HepG2 (cell line): ENCODE results near the gene ANKRD60. TPM values are rescaled to one million over a fixed set of nuclear protein-coding genes. Genes with fewer than 3 reads are reported as not detected.

Experiments used
- ATAC-seq: fragments of 200-7000 bp; cut with Tn5 transposase; 3 replicates; pipeline ENCODE4 v1.9.1; 2020; ENCODE audit warnings: mild to moderate bottlenecking, moderate library complexity
- BruUV-seq: library from RNA; stranded (reverse); fragments of 400-500 nt; replicated peaks from 2 replicates; lab custom pipeline; 2021; lab: Mats Ljungman, UMichigan
- CTCF ChIA-PET: fragments of 300-600 bp; formaldehyde crosslinking; extraction: SDS; loops from one replicate; lab custom pipeline; 2021; ENCODE audit warnings: low total read pairs, inconsistent platforms, low intra/inter-chr PET ratio; lab: Yijun Ruan, JAX
- POLR2A ChIA-PET: fragments of 350-600 bp; sonication (Branson Sonifier 250); formaldehyde crosslinking; loops from one replicate; lab custom pipeline; 2020; ENCODE audit warnings: antibody characterized with exemption, inconsistent platforms; lab: Yijun Ruan, JAX
- DNase-seq: peaks from one replicate; pipeline ENCODE4 v3.0.0-alpha.2; 2015; ENCODE audit warnings: low spot score
- FAIRE-seq: peaks from 3 replicates; lab custom pipeline; 2011; peaks lifted over from hg19 to GRCh38; lab: Jason Lieb, UNC
- H2AFZ ChIP-seq: one replicate; pipeline ENCODE4 v1.6.1; 2011; ENCODE audit warnings: low read length, inconsistent platforms
- H3K27ac ChIP-seq: fragments of 300-600 bp; 3 replicates; pipeline ENCODE4 v1.8.0; 2011; ENCODE audit warnings: mixed run types, mild to moderate bottlenecking, mixed read lengths, low read length, inconsistent platforms; ENCODE audit not compliant: insufficient read depth; ENCODE audit errors: extremely low read length
- H3K27me3 ChIP-seq, 2 experiments: fragments of 200-600 bp in 1 of 2; 2 replicates in 1 of 2; 3 replicates in 1 of 2; pipeline versions ENCODE4 v1.6.0 to v1.8.0; 2011; ENCODE audit warnings: low read length in 2 of 2, mild to moderate bottlenecking in 2 of 2, moderate library complexity in 2 of 2, inconsistent platforms in 1 of 2; ENCODE audit not compliant: insufficient read depth in 2 of 2, control insufficient read depth in 1 of 2
- H3K36me3 ChIP-seq, 2 experiments: fragments of 200-600 bp in 1 of 2; replicated peaks in 1 of 2; 2 replicates in 1 of 2; 3 replicates in 1 of 2; pipeline versions ENCODE4 v1.5.1 to v1.8.0; 2011; ENCODE audit warnings: low read length in 2 of 2, inconsistent platforms in 1 of 2; ENCODE audit not compliant: insufficient read depth in 2 of 2, control insufficient read depth in 1 of 2
- H3K4me1 ChIP-seq: 2 replicates; pipeline ENCODE4 v1.5.1; 2012; ENCODE audit warnings: low read length, inconsistent platforms; ENCODE audit not compliant: insufficient read depth
- H3K4me2 ChIP-seq: 2 replicates; pipeline ENCODE4 v1.6.0; 2011; ENCODE audit warnings: low read depth, low read length, inconsistent platforms
- H3K4me3 ChIP-seq, 3 experiments: fragments of 200-600 bp in 1 of 3; sonication (generic), shearing (Covaris generic) in 1 of 3; replicated peaks in 1 of 3; 2 replicates each; pipeline ENCODE4 v1.5.1; 2011 to 2016; ENCODE audit warnings: low read length in 3 of 3, inconsistent platforms in 2 of 3, low read depth in 2 of 3, mild to moderate bottlenecking in 2 of 3, control low read depth in 1 of 3, mixed read lengths in 1 of 3; ENCODE audit not compliant: insufficient read depth in 1 of 3
- H3K79me2 ChIP-seq: one replicate; pipeline ENCODE4 v1.6.1; 2011; ENCODE audit warnings: low read length, inconsistent platforms; ENCODE audit not compliant: insufficient read depth
- H3K9ac ChIP-seq: 2 replicates; pipeline ENCODE4 v1.6.0; 2011; ENCODE audit warnings: mild to moderate bottlenecking, low read depth, low read length, inconsistent platforms; ENCODE audit not compliant: insufficient read depth
- H3K9me3 ChIP-seq: 2 replicates; pipeline ENCODE4 v1.5.1; 2012; ENCODE audit warnings: mild to moderate bottlenecking, low read length
- H4K20me1 ChIP-seq: 2 replicates; pipeline ENCODE4 v1.6.0; 2011; ENCODE audit warnings: inconsistent platforms, mild to moderate bottlenecking, low read length, moderate library complexity; ENCODE audit not compliant: insufficient read depth
- E2F1 ChIP-seq: sonication (generic); formaldehyde crosslinking; IDR thresholded peaks from 2 replicates; pipeline ENCODE4 v1.5.0; 2020; ENCODE audit warnings: missing genetic modification reagents
- GPBP1L1 ChIP-seq: sonication (generic); formaldehyde crosslinking; IDR thresholded peaks from 2 replicates; pipeline ENCODE4 v1.5.0; 2020; ENCODE audit warnings: mild to moderate bottlenecking, missing genetic modification reagents
- LBX2 ChIP-seq: sonication (generic); formaldehyde crosslinking; IDR thresholded peaks from 2 replicates; pipeline ENCODE4 v1.5.0; 2020; ENCODE audit warnings: missing genetic modification reagents, mild to moderate bottlenecking, borderline replicate concordance
- NR2C2 ChIP-seq: sonication (generic); formaldehyde crosslinking; IDR thresholded peaks from 2 replicates; pipeline ENCODE4 v1.4.0; 2020; ENCODE audit warnings: missing genetic modification reagents, mild to moderate bottlenecking, moderate library complexity, borderline replicate concordance
- SALL2 ChIP-seq: sonication (generic); formaldehyde crosslinking; IDR thresholded peaks from 2 replicates; pipeline ENCODE4 v1.8.1; 2023; ENCODE audit warnings: mild to moderate bottlenecking, missing genetic modification reagents, inconsistent platforms
- SATB2 ChIP-seq: sonication (generic); formaldehyde crosslinking; IDR thresholded peaks from 2 replicates; pipeline ENCODE4 v1.5.0; 2020; ENCODE audit warnings: missing genetic modification reagents
- ZNF30 ChIP-seq: sonication (generic); formaldehyde crosslinking; IDR thresholded peaks from 2 replicates; pipeline ENCODE4 v1.5.0; 2020; ENCODE audit warnings: mild to moderate bottlenecking, missing genetic modification reagents
- ZNF562 ChIP-seq: sonication (generic); formaldehyde crosslinking; IDR thresholded peaks from 2 replicates; pipeline ENCODE4 v1.8.0; 2022; ENCODE audit warnings: missing genetic modification reagents, borderline replicate concordance
- ZNF747 ChIP-seq: sonication (generic); formaldehyde crosslinking; IDR thresholded peaks from 2 replicates; pipeline ENCODE4 v1.8.1; 2023; ENCODE audit warnings: missing genetic modification reagents, mild to moderate bottlenecking, borderline replicate concordance
- WGBS: methylation state at CpG from one replicate; pipeline ENCODE4 v1.1.6; 2017; ENCODE audit warnings: low lambda C conversion rate; 5-methylcytosine and 5-hydroxymethylcytosine counted together
- in situ Hi-C: cut with HindIII; loops from 2 replicates; pipeline ENCODE4 v1.10.0; 2017; ENCODE audit warnings: low pct_unique_long_range_greater_than_20kb; ENCODE audit not compliant: extremely low pct_ligation_motif_present
- intact Hi-C: fragments of 100-400 bp; cut with micrococcal nuclease; formaldehyde crosslinking; loops from one replicate; pipeline ENCODE4 v1.10.0; 2022; ENCODE audit not compliant: unreplicated experiment
- polyA plus RNA-seq, 8 experiments: library from polyadenylated mRNA; depleted of rRNA in 3 of 8; stranded (reverse) in 7 of 8; unstranded in 1 of 8; fragments of >200 nt; fragmentation: Illumina TruSeq in 4 of 8; extraction: Trizol in 4 of 8; gene quantifications; 2 replicates each; pipeline versions ENCODE4 v1.2.1 to v1.2.3, GENCODE V29; 2011 to 2016; ENCODE audit warnings: low read depth in 4 of 8, missing spikeins in 1 of 8, mixed read lengths in 1 of 8; ENCODE audit not compliant: insufficient read depth in 1 of 8
- total RNA-seq, 5 experiments: library from RNA; depleted of rRNA; stranded (reverse); fragments of >200 nt; fragmentation: Illumina TruSeq; extraction: Trizol; gene quantifications; 2 replicates each; pipeline ENCODE4 v1.2.3, GENCODE V29; 2016; ENCODE audit warnings: low read depth in 1 of 5
- TF ChIP-seq, protein P1 (sequence below): sonication (generic); formaldehyde crosslinking; IDR thresholded peaks from 2 replicates; pipeline ENCODE4 v1.4.0; 2020; ENCODE audit warnings: mild to moderate bottlenecking, missing genetic modification reagents

ANKRD60 gene
- total and polyA plus RNA-seq, 2 of the 13 experiments (the other 11 are each of a cell fraction or from before 2014, with no cell fraction given) = not detected

- BruUV-seq = no TSS peak
- no peaks in the 10 kb centered on the region for H3K9me3 ChIP-seq
- no peak overlapping the region for H3K4me3 ChIP-seq
- H3K9ac ChIP-seq = no peak overlapping the region
- intact Hi-C loops (loop anchor here (5.0 kb wide), 2 partner anchors 142 to 592 kb away; partner anchors contain the start of gene VAPB), in situ Hi-C loops (loop anchor here (5.0 to 10.0 kb wide), 2 partner anchors 202 to 409 kb away; partner anchors contain the start of gene STX16)
- no peaks in the 10 kb centered on the region for H3K79me2 ChIP-seq
- WGBS = 78% methylated on average over 10 of the region's 10 CpGs
- no peaks in the 10 kb centered on the region for H4K20me1 ChIP-seq
- ChIA-PET POLR2A (interaction anchor here (0.6 kb wide), 1 partner anchor 126 kb away, joined by 3 read pairs; no protein-coding TSS in a partner anchor), CTCF (interaction anchor here (4.5 kb wide), 1 partner anchor 202 kb away, joined by 43 read pairs; no protein-coding TSS in a partner anchor)
- FAIRE-seq (no peak), ATAC-seq (no peak), DNase-seq (no peak)
- no peaks in the 10 kb centered on the region for H3K27me3 ChIP-seq
- H2AFZ ChIP-seq = no peak overlapping the region
- no peak overlapping the region for H3K4me2 ChIP-seq
- no peak overlapping the region for H3K27ac ChIP-seq
- H3K4me1 ChIP-seq = no peaks in the 10 kb centered on the region
- H3K36me3 ChIP-seq = no peaks in the 10 kb centered on the region
- no peak for TF ChIP-seq GPBP1L1
- TF ChIP-seq SATB2 (CRISPR knock-in tag) = no peak
- TF ChIP-seq LBX2 (CRISPR knock-in tag) = no peak
- TF ChIP-seq SALL2 (CRISPR knock-in tag) = no peak
- TF ChIP-seq NR2C2 (CRISPR knock-in tag) = no peak
- TF ChIP-seq ZNF747 (CRISPR knock-in tag) = no peak
- no peak for TF ChIP-seq E2F1
- TF ChIP-seq, protein P1, sequence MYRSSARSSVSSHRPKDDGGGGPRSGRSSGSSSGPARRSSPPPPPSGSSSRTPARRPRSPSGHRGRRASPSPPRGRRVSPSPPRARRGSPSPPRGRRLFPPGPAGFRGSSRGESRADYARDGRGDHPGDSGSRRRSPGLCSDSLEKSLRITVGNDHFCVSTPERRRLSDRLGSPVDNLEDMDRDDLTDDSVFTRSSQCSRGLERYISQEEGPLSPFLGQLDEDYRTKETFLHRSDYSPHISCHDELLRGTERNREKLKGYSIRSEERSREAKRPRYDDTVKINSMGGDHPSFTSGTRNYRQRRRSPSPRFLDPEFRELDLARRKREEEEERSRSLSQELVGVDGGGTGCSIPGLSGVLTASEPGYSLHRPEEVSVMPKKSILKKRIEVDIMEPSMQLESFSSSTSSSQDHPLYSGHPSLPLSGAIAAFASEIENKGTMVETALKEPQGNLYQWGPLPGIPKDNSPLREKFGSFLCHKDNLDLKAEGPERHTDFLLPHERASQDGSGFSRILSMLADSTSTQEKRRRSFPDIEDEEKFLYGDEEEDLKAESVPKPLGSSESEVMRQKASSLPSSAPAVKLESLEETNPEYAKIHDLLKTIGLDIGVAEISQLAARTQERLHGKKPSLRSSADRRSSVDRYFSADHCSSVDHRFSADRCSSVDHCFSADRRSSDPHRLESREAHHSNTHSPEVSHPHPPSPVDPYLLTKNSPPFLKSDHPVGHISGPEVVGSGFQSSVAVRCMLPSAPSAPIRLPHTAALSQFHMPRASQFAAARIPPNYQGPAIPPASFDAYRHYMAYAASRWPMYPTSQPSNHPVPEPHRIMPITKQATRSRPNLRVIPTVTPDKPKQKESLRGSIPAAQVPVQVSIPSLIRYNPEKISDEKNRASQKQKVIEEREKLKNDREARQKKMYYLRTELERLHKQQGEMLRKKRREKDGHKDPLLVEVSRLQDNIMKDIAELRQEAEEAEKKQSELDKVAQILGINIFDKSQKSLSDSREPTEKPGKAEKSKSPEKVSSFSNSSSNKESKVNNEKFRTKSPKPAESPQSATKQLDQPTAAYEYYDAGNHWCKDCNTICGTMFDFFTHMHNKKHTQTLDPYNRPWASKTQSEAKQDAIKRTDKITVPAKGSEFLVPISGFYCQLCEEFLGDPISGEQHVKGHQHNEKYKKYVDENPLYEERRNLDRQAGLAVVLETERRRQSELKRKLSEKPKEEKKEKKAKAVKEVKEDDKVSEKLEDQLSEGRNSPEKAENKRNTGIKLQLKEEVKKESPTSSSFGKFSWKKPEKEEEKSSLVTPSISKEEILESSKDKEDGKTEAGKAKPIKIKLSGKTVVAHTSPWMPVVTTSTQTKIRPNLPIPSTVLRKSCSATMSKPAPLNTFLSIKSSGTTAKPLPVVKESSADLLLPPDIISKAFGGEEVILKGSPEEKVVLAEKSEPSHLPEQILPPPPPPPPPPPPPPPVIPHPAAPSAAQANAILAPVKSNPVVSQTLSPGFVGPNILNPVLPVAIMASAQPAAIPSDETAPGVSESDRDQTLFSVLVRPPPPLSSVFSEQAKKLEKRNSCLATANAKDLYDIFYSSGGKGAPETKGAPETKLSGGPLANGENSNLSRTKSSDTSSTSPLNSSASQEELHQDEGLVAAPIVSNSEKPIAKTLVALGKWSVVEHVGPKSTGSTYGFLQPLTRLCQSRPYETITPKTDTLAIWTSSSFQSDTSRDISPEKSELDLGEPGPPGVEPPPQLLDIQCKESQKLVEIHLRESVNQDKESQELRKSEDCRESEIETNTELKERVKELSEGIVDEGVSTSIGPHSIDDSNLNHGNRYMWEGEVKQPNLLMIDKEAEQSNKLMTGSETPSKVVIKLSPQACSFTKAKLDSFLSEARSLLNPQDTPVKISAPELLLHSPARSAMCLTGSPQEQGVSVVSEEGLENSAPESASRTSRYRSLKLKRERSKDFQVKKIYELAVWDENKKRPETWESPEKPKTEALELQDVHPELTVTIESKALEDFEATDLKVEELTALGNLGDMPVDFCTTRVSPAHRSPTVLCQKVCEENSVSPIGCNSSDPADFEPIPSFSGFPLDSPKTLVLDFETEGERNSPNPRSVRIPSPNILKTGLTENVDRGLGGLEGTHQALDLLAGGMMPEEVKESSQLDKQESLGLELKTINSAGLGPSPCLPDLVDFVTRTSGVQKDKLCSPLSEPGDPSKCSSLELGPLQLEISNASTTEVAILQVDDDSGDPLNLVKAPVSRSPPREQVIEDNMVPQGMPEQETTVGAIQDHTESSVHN (CRISPR knock-in tag) = no peak
- TF ChIP-seq ZNF562 = no peak
- no peak for TF ChIP-seq ZNF30 (CRISPR knock-in tag)
Measured at GRCh38 chr20:58245181-58245891, 16.9 kb upstream of the ANKRD60 start.
